ENCODE data around the gene MANEA.

Gene MANEA

DNA sequence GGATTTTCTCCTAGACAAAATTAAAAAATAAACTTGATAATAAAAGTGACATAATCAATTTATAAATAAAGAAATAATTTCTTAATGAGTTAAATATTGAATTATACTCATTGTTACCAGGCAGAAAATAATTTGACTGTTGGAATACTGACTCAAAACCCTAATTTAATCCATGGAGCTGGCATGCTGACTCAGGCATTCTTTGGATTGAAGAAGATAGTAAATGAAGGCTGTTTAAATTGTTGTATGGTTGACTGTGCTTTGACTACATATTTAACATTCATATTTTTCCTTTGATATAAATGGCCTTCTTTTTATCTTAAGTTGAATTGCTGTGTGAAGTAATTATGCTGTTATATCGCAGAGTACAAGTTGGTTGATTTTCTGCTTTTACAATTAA, 11.7 kb downstream of the MANEA start:
- DNase-seq: no peak

DNA sequence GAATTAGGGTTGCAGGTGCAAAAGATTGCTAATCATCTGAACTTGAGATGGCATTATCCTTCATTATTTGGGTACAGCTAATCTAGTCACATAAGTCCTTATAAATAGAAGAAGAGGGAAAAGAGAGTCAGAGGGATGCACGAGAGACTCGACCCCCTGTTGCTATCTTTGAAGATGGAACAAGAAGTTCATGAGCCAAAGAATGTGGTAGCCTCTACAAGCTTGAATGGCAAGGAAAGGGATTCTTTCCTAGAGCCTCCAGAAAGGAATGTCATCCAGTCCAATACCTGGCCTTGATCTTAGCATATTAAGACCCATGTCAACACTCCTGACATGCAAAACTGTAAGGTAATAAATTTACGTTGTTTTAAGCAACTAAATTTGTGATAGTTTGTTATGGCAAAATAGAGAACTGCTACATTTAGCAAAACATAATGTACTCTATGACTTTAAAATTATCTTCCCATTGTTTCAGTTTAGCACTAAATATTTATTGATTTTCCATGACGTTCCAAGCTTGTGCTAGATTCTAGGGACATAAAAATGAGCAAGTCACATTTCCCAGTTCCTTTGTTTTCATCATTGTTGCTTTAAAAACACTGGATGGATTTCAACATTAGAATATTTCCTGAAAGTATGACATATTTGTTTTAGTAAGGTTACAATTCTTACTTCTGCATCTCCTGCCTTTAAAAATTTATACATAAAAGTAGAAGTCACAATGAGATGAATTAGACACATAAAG, 12.7 kb downstream of the MANEA start:
- DNase-seq: no peak

DNA sequence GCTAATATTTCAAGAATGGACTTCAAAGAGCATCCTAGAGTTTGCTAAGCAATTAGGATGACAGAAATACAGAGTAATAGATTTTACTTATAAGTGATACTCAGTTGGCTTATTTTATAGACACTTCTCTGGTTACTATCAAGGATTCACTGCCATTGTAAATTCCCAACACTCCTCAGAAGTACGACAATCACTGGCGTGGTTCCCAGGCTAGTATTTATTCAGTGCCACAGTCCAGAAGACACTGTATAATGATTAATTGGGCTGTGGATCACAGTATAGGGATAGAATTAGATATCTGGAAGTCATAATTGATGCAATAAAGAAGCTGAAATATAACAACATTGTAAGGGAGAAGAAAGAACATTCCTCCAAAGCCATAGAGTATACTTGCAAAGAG, 15.7 kb downstream of the MANEA start:
- no peak for DNase-seq

DNA sequence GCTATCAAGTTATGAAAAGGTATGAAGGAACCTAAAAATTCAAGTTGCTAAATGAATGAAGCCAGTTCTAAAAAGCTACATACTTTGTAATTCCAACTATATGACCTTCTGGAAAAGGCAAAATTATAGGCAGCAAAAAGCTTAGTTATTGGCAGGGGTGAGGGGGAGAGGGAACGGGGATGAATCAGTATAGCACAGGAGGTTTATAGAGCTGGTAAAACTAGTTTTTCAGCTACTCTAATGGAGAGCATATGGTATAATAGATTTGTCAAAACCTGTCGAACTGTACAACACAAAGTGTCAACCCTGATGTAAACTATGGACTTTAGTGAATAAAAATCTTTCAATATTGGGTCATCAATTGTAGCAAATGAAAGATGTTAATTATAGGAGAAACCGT, 18.7 kb downstream of the MANEA start:
- no peak for DNase-seq

DNA sequence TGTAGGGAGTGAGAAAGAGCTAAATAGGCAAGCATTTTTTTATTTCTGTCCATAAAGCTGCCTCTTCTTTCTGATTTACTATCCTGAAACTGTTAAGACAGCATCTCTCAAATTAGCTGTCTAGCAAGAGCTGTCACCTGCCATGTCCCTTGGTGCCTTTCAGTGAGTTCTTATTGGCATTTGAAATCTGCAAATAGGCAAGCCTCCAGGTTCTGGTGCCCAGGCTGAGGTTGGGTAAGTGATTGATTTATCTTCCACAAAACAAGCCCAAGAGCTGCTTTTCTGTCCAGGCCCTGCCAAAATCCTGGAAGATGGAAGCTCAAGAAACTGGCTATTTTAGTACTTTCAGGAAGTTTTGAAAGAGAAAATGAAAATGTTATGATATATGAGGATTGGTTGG, 22.4 kb downstream of the MANEA start:
- no peak for DNase-seq

DNA sequence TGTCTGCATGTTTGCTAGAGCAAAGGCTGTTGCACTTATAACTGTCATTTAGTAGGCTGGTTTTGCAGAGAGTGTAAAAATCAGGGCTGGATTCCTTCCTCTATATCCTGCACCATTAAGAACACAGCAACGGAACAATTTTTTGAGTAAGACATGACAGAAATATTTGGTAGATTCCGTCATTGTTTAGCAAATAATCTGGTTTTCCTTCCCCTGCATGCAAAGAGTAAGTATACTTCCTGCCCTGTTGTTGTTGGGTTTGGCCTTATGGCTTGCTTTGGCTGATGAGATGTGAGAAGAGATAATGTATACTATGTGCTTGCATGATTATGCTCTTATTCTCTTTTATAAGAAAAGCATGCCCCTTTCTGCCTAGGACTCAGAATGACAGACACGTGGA, 23.8 kb downstream of the MANEA start:
- no peak for DNase-seq

DNA sequence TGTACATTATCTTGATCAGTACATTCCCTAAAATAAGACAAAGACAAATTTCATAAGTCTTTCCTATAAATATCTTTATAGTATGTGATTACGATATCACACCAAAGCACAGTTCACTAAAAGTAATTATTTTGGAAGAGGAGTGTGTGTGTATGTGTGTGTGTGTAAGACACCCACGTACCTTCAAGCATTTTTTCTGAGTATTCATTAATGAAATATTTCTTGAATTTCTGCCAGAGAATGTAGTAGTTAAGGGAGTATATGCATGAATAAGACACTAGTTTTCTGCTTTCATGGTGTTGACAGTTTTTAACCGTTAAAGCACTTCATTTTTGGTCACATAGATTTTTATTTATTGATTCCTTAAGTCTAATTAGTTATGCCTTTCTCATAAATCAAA, 36.8 kb downstream of the MANEA start:
- DNase-seq: no peak

DNA sequence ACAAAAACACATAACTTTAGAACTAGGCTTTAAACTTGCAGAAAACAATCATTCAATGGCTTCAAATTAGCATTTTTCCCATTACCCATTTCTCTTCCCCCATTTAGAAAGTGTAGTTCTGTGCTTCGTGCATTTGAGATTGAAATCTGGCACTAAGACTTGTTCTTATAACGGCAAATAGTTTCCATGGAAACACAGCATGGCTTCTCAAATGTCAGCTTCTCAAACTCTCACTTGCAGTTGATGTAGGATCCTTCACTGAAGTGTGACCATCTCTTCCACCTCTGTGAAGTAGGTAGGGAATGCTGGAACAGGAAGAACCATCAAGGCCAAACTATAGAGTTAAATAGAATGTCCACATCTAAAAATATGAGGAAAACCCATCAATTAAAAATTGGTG, 52.2 kb downstream of the MANEA start:
- no peak for DNase-seq

DNA sequence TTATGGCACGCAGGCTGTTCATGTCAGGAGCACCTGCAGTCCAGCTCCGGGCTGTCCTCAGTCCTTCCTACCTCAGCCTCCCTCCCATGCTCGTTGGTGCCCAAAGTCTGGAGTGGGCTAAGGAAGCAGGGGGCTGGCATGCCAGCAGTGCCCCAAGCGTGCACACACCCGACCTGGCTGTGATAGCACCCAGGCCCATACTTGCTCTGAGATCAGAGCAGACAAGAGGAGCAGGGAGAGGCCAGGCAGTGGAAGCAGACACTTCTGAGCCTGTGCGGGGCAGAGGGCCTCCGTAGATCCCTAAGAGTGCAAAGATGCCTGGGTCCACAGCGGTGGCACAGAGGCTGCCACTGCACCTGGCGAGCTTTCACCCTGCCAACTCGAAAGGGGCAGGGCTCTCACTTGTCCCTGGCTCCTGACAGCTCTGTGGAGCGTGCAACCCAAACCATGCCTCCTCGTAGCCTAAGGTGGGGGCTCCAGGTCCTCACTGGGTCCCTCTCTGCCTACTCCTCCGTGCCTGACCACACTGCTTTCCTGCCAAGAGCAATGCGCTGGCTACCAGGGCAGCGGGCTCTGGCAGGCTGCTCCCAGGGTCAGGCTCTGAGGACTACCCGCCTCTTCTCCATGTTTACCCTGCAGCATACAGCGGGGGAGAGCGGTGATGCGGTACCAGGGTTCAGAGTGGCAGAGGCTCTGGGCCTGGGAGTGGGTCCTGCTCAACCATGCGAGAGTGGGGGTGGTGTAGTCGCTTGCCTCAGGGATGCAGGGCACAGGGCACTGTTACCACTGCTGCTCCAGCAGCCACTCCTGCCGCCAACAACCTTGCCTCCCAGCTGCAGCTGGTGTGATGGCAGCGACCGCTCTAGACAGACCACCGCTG, 59.5 kb downstream of the MANEA start:
- no peak for DNase-seq

DNA sequence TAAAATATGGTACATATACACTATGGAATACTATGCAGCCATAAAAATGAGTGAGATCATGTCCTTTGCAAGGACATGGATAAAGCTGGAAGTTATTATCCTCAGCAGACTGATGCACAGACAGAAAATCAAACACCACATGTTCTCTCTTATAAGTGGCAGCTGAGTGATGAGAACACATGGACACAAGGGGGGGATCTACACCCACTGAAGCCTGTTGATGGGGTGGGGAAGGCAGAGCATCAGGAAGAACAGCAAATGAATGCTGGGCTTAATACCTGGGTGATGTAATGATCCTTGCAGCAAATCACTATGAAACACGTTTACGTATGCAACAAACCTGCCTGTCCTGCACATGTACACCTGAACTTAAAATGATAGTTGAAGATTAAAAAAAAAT, 71.3 kb downstream of the MANEA start:
- no peak for DNase-seq

DNA sequence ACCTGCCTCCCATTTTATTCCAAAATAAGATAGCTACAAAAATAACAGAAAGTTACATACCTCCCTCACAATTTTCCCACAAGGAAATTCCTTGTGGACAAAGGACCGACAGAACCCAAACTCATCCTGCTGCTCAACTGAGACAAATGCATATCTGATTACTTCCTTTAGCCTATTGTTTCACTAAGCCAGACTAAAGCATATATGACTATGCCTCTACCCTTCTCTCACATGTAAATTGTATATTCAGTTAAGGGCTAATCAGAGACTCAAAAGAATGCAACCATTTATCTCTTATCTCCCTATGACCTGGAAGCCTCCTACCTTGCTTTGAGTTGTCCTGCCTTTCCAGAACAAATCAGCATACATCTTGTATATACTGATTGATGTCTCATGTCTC, 72.1 kb downstream of the MANEA start:
- no peak for DNase-seq

DNA sequence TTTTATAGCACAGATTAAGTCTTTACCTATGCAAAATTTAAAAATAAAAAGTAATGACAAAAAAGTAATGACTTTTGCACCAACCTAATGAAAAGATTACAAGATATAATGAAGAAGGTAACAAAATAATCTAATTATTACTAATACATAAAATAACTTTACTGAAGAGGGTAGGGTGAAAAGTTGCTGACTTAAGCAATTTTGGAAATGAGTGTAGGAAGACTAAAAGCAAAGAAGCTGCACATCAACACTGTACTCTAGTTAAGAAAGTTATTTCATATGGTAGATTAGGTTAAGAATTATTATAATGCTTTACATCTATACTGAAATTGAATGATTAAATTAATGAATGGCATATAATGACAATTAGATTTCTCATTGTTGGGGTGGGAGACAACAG, 76.8 kb downstream of the MANEA start:
- DNase-seq: no peak

DNA sequence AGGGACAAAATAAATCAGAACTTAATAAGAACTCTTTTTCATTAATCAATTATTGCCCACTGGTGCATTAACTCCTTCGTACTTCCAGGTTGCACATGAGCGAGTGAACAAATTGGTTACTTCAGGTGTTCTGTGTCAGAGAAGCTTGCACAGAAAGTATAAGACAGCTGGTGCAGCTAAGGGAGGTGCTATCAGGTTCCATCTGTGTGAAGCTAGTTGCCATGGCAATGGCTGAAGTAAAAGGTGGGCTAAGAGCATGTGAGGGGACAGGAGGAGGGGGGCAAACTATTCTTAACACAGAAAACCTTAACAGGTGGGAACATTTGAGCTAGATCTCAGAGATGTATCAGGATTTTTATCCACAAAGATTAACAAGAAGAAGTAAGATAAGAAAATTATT, 81.6 kb downstream of the MANEA start:
- DNase-seq: no peak

Measured in activated CD4-positive, alpha-beta T cell treated with anti-CD3 and anti-CD28 coated beads, Interleukin-2, amount 50 U/mL, for 1 hour (primary cell).